Activated T-cell treated with anti-CD3 and anti-CD28 coated beads, Interleukin-2, amount 50 U/mL, for 24 hours (primary cell): ENCODE measurements around the gene GLB1L2.

Experiments
- DNase-seq: peaks from one replicate; pipeline ENCODE4 v3.0.0-alpha.2; 2020
- H3K27ac Mint-ChIP-seq: 2 replicates; pipeline ENCODE4 v1.8.0; 2020; ENCODE audit warnings: mild to moderate bottlenecking, mixed read lengths
- H3K27me3 Mint-ChIP-seq: 2 replicates; pipeline ENCODE4 v1.8.0; 2020; ENCODE audit warnings: mixed read lengths
- H3K36me3 Mint-ChIP-seq: 2 replicates; pipeline ENCODE4 v1.8.0; 2020; ENCODE audit warnings: low read depth, mixed read lengths
- H3K4me1 Mint-ChIP-seq: 2 replicates; pipeline ENCODE4 v1.8.0; 2020; ENCODE audit warnings: low read depth, mixed read lengths
- H3K4me3 Mint-ChIP-seq: 2 replicates; pipeline ENCODE4 v1.8.0; 2020; ENCODE audit warnings: mild to moderate bottlenecking, moderate library complexity, mixed read lengths
- H3K9me3 Mint-ChIP-seq: 2 replicates; pipeline ENCODE4 v1.8.0; 2020; ENCODE audit warnings: mixed read lengths

Gene GLB1L2

GRCh38 chr11:134413826-134414731 lies 82.3 kb downstream of the GLB1L2 start:
- no peak overlapping the region for H3K27ac Mint-ChIP-seq
- H3K27me3 Mint-ChIP-seq: peaks cover 72% of the 10 kb centered on the region
- H3K4me3 Mint-ChIP-seq: no peak overlapping the region
- peaks cover 15% of the 10 kb centered on the region for H3K4me1 Mint-ChIP-seq
- H3K9me3 Mint-ChIP-seq: no peaks in the 10 kb centered on the region
- no peak for DNase-seq
- H3K36me3 Mint-ChIP-seq: no peaks in the 10 kb centered on the region

- peaks cover 15% of the 10 kb centered on the region for H3K4me1 Mint-ChIP-seq
- DNase-seq: no peak
- H3K9me3 Mint-ChIP-seq: no peaks in the 10 kb centered on the region
- no peaks in the 10 kb centered on the region for H3K36me3 Mint-ChIP-seq
- H3K4me3 Mint-ChIP-seq: no peak overlapping the region
- no peak overlapping the region for H3K27ac Mint-ChIP-seq
- peaks cover 62% of the 10 kb centered on the region for H3K27me3 Mint-ChIP-seq
These were observed 83.3 kb downstream of the GLB1L2 start for GRCh38 chr11:134414766-134415765.

- Mint-ChIP-seq H3K36me3 (no peaks in the 10 kb centered on the region), H3K4me1 (peaks cover 6% of the 10 kb centered on the region), H3K27me3 (peaks cover 47% of the 10 kb centered on the region), H3K27ac (no peak overlapping the region), H3K4me3 (no peak overlapping the region), H3K9me3 (no peaks in the 10 kb centered on the region)
- DNase-seq: no peak
These were observed 84.9 kb downstream of the GLB1L2 start for GRCh38 chr11:134416726-134417125.

GRCh38 chr11:134417871-134418840 lies 86.4 kb downstream of the GLB1L2 start:
- DNase-seq: no peak
- Mint-ChIP-seq H3K9me3 (no peaks in the 10 kb centered on the region), H3K4me3 (no peak overlapping the region), H3K27me3 (peaks cover 43% of the 10 kb centered on the region), H3K27ac (no peak overlapping the region), H3K36me3 (no peaks in the 10 kb centered on the region), H3K4me1 (peaks cover 3% of the 10 kb centered on the region)

- Mint-ChIP-seq H3K4me3 (no peak overlapping the region), H3K36me3 (no peaks in the 10 kb centered on the region), H3K27ac (no peak overlapping the region), H3K9me3 (no peaks in the 10 kb centered on the region), H3K27me3 (peaks cover 10% of the 10 kb centered on the region), H3K4me1 (no peaks in the 10 kb centered on the region)
- DNase-seq: no peak
These were observed 91.3 kb downstream of the GLB1L2 start for GRCh38 chr11:134423106-134423505.

GRCh38 chr11:134425413-134425812 lies 93.6 kb downstream of the GLB1L2 start:
- no peak overlapping the region for H3K4me3 Mint-ChIP-seq
- H3K27me3 Mint-ChIP-seq: peaks cover 8% of the 10 kb centered on the region
- no peak overlapping the region for H3K27ac Mint-ChIP-seq
- no peaks in the 10 kb centered on the region for H3K36me3 Mint-ChIP-seq
- DNase-seq: no peak
- no peaks in the 10 kb centered on the region for H3K9me3 Mint-ChIP-seq
- H3K4me1 Mint-ChIP-seq: no peaks in the 10 kb centered on the region
